Gastrocnemius medialis (tissue), 4 donors: ENCODE results near the gene GPR12.

Source experiments
- CTCF ChIP-seq, 5 experiments: fragments of 450-650 bp in 3 of 5; fragments of 200-600 bp in 2 of 5; sonication (generic) in 2 of 5; IDR thresholded peaks in 4 of 5; conservative IDR thresholded peaks in 1 of 5; 1 replicate in 4 of 5; 2 replicates in 1 of 5; pipeline ENCODE4 v1.5.1; 2016 to 2019; ENCODE audit warnings: antibody characterized with exemption in 5 of 5, mild to moderate bottlenecking in 3 of 5, moderate library complexity in 3 of 5
- POLR2A ChIP-seq, 2 donors: fragments of 450-650 bp; IDR thresholded peaks; one replicate each; pipeline ENCODE4 v1.6.1; 2017; ENCODE audit warnings: antibody characterized with exemption in 2 of 2, mild to moderate bottlenecking in 2 of 2, moderate library complexity in 2 of 2

DNA sequence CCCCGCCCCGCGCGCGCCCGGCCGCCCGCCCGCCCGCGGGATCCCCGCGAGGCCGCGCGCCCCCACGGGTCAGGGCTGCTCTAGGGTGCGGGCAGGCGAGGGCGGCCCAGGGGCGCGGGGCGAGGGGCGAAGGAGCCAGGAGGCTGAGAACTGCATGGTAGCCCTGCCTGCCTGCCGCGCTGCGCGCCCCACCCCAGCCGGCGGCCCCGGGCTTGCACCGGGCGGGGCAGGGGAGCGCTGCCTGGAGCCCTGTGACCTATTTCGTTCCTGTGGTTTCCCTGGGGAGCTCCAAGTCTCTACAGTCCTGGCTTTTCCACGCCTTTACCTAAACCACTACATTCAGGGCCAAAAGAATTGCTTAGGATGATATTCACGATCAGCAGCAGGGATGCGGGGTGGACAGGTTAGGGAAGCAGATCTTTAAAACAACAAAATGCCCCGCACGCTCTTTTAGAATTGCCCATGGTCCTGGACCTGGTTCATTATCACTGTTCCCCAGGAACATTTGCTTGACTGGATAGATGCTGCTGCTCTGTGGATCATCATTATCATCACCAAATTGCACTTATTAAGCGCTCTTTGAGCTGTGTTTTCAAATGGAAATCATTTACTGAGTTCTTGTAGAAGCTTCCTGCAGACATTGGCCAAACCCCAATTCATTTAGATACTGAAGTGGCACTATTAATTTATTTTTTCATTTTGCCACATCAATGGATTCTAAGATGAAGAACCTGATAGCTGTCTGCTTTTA, 421 bp upstream of the GPR12 start:
- no peak for TF ChIP-seq CTCF (IDR thresholded peaks at IDR 0.05 in 4 of 5, conservative IDR thresholded peaks at IDR 0.05 in 1 of 5)
- TF ChIP-seq POLR2A (IDR thresholded peaks at IDR 0.05) = no peak
